Measurements from ENCODE around the gene TBC1D3G.
"Not testable (repeated sequence)": the region's sequence is repeated elsewhere in the genome, so short reads cannot be mapped to it uniquely, and the experiment has no call there.

TBC1D3G gene

DNA sequence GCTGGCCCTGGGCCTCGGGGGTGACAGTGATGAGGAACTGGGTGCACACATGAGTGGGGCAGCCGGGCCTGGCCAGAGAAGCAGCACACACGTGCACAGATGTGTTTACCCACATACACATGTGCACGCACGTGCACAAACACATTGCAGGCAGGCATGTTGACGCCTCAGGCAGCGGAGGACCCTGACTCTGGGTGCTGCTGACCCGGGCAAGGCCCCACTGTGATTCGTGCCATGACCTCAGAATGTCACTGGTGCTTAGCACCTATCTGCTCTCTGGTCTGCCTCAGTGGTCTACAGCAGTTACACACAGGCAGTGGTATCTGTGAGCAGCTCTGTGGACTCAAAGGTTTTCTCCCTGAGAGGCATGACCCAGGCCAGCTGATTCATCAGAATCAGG is at the start of gene TBC1D3G:
TBC1D3G (plus strand) TSS at position 301 of the 400 bp plus-strand sequence. CDS start 1,528 bp downstream, outside the sequence.
- not testable (repeated sequence) for DNase-seq

DNA sequence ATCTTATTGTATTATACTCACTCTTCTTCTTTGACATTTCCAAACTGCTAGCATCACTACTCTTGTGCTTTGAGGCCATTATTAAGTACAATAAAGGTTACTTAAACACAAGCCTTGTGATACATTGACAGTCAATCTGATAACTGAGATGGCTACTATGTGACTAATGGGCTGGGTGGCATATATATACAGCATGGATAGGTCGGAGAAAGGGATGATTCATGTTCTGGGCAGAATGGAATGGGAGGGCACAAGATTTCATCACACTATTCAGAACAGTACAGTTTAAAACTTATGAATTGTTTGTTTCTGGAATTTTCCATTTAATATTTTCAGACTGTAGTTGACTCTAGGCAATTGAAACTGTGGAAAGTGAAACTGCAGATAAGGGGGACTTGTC is 40.4 kb upstream of the TBC1D3G start:
- DNase-seq, result not testable (repeated sequence)

DNA sequence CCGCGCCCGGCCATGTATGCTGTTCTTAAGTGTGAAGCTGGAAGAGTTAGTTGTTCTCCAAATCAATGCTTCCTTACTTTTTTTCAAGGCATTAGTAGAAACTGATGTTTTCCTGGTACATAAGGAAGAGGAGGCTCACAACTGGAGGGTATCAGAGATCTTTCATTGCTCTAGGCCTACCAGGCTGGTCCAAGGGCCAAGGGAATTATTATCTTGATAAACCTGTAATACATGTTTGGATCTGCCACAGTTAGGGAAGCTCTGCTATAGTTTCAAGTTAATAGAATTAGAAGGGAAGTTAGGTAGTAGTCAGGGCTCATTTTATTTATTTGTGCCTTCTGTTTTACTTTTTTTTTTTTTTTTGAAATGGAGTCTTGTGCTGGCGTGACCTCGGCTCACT is 39.5 kb upstream of the TBC1D3G start:
- DNase-seq, result not testable (repeated sequence)

DNA sequence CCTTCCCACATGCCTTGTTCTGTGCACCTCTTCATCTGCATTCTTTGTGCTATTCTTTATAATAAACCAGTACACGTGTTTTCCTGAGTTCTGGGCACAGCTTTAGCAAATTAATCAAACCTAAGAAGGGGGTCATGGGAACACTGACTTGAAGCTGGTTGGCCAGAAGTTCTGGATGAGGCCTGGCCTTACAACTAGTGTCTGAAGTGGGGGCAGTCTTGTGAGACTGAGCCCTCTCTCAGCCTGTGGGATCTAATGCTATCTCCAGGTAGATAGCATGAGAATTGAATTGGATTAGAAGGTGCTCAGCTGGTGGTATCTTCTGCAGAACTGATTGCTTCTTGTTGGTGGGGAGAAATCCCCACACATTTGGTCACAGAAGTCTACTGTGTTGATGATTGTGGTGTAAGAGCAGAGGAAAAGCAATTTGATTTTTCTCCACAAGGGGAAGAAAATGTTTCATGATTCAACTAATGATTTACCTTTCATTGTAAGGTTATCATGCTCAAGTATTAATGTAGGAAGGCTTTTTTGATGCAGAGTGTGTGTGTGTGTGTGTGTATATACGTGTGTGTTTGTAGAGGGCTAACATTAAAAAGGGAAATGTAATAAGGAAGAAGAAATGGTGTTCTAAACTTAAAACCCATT is 33.6 kb upstream of the TBC1D3G start:
- DNase-seq, result not testable (repeated sequence)

DNA sequence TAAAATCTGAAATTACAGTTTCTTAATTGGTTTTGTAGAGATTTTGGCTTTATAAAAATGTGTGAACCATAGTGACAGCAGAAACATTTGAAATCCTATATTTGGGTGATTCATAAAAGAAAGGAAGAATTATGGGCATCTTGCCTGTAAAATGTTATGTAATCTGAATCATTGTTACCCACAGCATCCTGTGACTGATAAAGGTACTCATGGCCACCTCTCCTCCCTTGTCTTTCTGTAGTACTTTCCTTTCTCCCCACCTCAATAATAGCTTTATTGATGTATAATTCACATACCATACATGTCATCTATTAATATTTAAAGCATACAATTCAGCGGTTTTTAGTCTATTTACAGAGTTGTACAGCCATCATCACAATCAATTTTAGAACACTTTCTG is 28.5 kb upstream of the TBC1D3G start:
- not testable (repeated sequence) for DNase-seq

DNA sequence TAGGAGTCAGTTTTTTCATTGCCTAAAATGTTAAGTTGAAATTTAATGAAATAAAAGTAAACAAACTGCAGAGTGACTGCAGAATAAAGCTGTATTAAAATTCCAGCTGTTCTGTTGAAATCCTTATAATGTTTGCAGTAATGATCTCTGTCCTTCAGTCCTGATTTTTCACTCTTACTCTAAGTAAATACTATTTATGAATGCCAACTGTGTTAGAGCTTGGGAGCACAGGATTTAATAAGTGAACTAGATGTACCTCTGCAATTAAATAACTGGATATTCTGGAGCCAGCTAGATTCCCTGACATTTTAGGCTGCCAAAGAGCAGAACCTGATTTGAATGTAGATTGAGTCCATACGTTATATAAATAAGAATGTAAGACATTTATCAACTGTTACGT is 7.9 kb upstream of the TBC1D3G start:
- not testable (repeated sequence) for DNase-seq

DNA sequence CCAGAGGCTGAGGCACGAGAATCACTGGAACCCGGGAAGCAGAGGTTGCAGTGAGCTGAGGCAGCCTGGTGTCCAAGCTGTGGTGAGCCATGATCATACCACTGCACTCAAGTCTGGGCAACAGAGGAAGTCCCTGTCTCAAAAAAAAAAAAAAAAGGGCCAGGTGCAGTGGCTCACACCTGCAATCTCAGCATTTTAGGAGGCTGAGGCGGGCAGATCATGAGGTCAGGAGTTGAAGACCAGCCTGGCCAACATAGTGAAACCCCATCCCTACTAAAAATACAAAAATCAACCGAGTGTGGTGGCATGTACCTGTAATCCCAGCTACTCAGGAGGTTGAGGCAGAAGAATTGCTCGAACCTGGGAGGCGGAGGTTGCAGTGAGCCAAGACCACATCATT is 38.8 kb downstream of the TBC1D3G start:
- not testable (repeated sequence) for DNase-seq

DNA sequence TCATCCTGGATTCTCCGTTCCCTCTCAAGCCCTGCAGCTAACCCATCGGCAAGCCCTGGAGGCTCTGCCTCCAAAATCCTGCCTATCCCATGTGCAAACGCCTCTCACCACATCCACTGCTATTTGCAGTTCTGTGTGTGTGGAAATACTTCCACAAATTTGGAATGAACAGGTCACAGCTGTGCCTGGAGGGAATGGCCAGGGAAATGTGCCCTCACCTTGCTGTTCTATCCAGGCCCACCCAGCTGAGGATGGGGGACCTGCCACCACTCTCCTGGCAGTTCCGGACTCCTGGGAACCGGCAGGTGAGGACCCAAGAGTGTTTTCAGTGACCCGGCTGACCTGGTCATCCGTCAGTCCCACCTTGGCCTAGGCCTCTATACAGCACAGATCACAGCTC is 52.3 kb downstream of the TBC1D3G start:
- not testable (repeated sequence) for DNase-seq

All from CD4-positive, alpha-beta T cell treated with Interferon alpha-2 for 1 hour (primary cell).